Measurements from ENCODE around the gene ROPN1L. TPM values are rescaled to one million over a fixed set of nuclear protein-coding genes. Genes with fewer than 3 reads are reported as not detected.

The ROPN1L gene
- total RNA-seq, 1 donor from 2014 or later: 0.45 TPM

DNA sequence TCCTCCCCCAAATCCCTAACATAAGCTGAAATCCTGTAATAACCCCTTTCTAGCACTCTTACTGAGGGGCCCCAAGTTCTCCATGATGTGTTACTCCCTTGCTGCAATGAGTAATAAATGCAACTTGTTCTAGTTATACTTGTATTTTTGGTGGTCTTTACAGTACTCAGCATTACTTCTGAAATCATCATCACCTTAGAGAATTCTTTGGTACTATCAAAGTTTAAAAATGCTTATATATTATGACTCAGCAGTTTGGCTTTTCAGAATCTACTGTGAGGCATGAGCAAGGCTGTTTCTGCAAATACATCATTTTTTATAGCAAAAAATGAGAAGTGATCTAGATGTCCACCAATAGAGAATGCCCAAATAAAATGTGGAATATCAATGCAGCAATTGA is 20.7 kb upstream of the ROPN1L start:
- DNase-seq (ENCODE audit: low spot score in 2 of 2, unreplicated experiment in 2 of 2): no peak
- no peaks in the 10 kb centered on the region for H3K27me3 Mint-ChIP-seq (ENCODE audit: low read depth)
- no peak overlapping the region for H3K27ac Mint-ChIP-seq
- TF ChIP-seq CTCF (IDR thresholded peaks at IDR 0.05; ENCODE audit: unreplicated experiment): no peak
- no peaks in the 10 kb centered on the region for H3K9me3 Mint-ChIP-seq
- H3K4me3 Mint-ChIP-seq: no peak overlapping the region
- peaks cover 5% of the 10 kb centered on the region for H3K4me1 Mint-ChIP-seq
- H3K36me3 Mint-ChIP-seq: peaks cover 35% of the 10 kb centered on the region

- DNase-seq (ENCODE audit: low spot score in 2 of 2, unreplicated experiment in 2 of 2): no peak
- no peak overlapping the region for H3K27ac Mint-ChIP-seq
- H3K4me1 Mint-ChIP-seq: peaks cover 5% of the 10 kb centered on the region
- H3K27me3 Mint-ChIP-seq (ENCODE audit: low read depth): no peaks in the 10 kb centered on the region
- no peak overlapping the region for H3K4me3 Mint-ChIP-seq
- no peaks in the 10 kb centered on the region for H3K9me3 Mint-ChIP-seq
- TF ChIP-seq CTCF (IDR thresholded peaks at IDR 0.05; ENCODE audit: unreplicated experiment): no peak
- peaks cover 37% of the 10 kb centered on the region for H3K36me3 Mint-ChIP-seq
Measured at GRCh38 chr5:10421896-10422691, 19.6 kb upstream of the ROPN1L start.

GRCh38 chr5:10423022-10423421 is 18.7 kb upstream of the ROPN1L start:
- Mint-ChIP-seq H3K4me3 (no peak overlapping the region), H3K27ac (no peak overlapping the region), H3K4me1 (peaks cover 5% of the 10 kb centered on the region), H3K9me3 (no peaks in the 10 kb centered on the region), H3K36me3 (peaks cover 38% of the 10 kb centered on the region), H3K27me3 (ENCODE audit: low read depth) (no peaks in the 10 kb centered on the region)
- DNase-seq (ENCODE audit: low spot score in 2 of 2, unreplicated experiment in 2 of 2): no peak
- no peak for TF ChIP-seq CTCF (IDR thresholded peaks at IDR 0.05; ENCODE audit: unreplicated experiment)

DNA sequence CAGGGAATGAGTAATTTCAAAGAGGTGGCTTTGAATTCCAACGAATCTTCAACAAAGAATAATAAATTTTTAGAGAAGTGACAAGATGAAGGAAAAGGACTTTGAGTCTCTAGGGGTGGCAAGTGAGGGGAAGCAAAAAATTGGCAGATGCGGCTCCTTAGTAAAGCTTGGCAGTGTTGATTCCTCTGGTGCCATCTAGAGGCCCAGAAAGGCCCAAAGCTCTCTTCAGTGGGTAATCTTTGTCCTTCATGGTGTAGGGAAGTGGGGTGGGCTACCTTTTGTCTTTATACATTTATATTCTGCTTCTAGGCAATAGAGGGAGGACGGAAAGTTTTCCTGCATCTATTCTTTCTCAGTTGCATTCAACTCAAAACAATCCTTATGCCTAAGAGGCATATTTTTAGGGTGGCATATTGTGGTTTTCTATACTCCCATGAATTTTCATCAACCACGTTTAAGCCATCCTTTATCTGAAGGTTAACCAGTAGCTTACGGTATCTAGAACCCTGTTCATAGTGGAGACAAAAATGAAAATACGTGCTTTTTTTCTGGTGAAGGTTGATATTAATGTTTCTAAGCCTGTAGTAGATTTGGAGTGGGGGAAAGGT is 17.5 kb upstream of the ROPN1L start:
- H3K27ac Mint-ChIP-seq: no peak overlapping the region
- no peak for TF ChIP-seq CTCF (IDR thresholded peaks at IDR 0.05; ENCODE audit: unreplicated experiment)
- no peaks in the 10 kb centered on the region for H3K9me3 Mint-ChIP-seq
- peaks cover 31% of the 10 kb centered on the region for H3K36me3 Mint-ChIP-seq
- H3K4me3 Mint-ChIP-seq: no peak overlapping the region
- peaks cover 5% of the 10 kb centered on the region for H3K4me1 Mint-ChIP-seq
- H3K27me3 Mint-ChIP-seq (ENCODE audit: low read depth): no peaks in the 10 kb centered on the region
- DNase-seq (ENCODE audit: low spot score in 2 of 2, unreplicated experiment in 2 of 2): no peak

GRCh38 chr5:10427201-10427600 is 14.5 kb upstream of the ROPN1L start:
- H3K4me3 Mint-ChIP-seq: no peak overlapping the region
- H3K36me3 Mint-ChIP-seq: peaks cover 33% of the 10 kb centered on the region
- H3K27me3 Mint-ChIP-seq (ENCODE audit: low read depth): no peaks in the 10 kb centered on the region
- no peak for DNase-seq (ENCODE audit: low spot score in 2 of 2, unreplicated experiment in 2 of 2)
- H3K9me3 Mint-ChIP-seq: no peaks in the 10 kb centered on the region
- no peak overlapping the region for H3K27ac Mint-ChIP-seq
- TF ChIP-seq CTCF (IDR thresholded peaks at IDR 0.05; ENCODE audit: unreplicated experiment): no peak
- H3K4me1 Mint-ChIP-seq: no peaks in the 10 kb centered on the region
